AG09319 (cell line): ENCODE measurements around the gene LCE3A.
"Not testable (repeated sequence)": the region's sequence is repeated elsewhere in the genome, so short reads cannot be mapped to it uniquely, and the experiment has no call there.

Experiments used
- DNase-seq: peaks from one replicate; pipeline ENCODE4 v3.0.0-alpha.2; 2010; ENCODE audit warnings: low read depth; ENCODE audit errors: extremely low read depth
- CTCF ChIP-seq: IDR thresholded peaks from 2 replicates; pipeline ENCODE4 v1.5.1; 2011; ENCODE audit warnings: low read depth, mild to moderate bottlenecking, inconsistent platforms, low read length, moderate library complexity

LCE3A gene

GRCh38 chr1:152622803-152623202 lies at the start of gene LCE3A:
Gene LCE3A, minus strand, starts transcription at chr1:152623103. Its CDS starts 0 bp downstream, at chr1:152623103.
- TF ChIP-seq CTCF = no peak
- DNase-seq = no peak

- TF ChIP-seq CTCF = no peak
- no peak for DNase-seq
Observed at GRCh38 chr1:152667648-152668047, 44.7 kb upstream of the LCE3A start.

- DNase-seq = not testable (repeated sequence)
Observed at GRCh38 chr1:152666171-152666570, 43.3 kb upstream of the LCE3A start.

- no peak for DNase-seq
- TF ChIP-seq CTCF = no peak
Observed at GRCh38 chr1:152663098-152663497, 40.2 kb upstream of the LCE3A start, which contains the start of gene LCE2D. Gene LCE2D, plus strand, starts transcription at chr1:152663380. Its CDS starts 726 bp downstream, at chr1:152664106.

GRCh38 chr1:152658649-152659048 lies 35.7 kb upstream of the LCE3A start:
- no peak for TF ChIP-seq CTCF

GRCh38 chr1:152657677-152658076 lies 34.8 kb upstream of the LCE3A start:
- no peak for TF ChIP-seq CTCF

More at GRCh38 chr1:152658649-152659048, 35.7 kb upstream of the LCE3A start:
- DNase-seq = no peak

GRCh38 chr1:152656459-152656858 lies 33.6 kb upstream of the LCE3A start:
- TF ChIP-seq CTCF = no peak
- DNase-seq = no peak

More at GRCh38 chr1:152657677-152658076, 34.8 kb upstream of the LCE3A start:
- no peak for DNase-seq

- peak; percentile 19 for DNase-seq
- peak; percentile 83 for TF ChIP-seq CTCF
Observed at GRCh38 chr1:152654110-152654509, 31.2 kb upstream of the LCE3A start.
